C1 segment of cervical spinal cord (tissue), 14 donors: ENCODE data around the gene IFT88.

Experiments
- DNase-seq, 14 donors: peaks; one replicate each; lab custom pipeline; 2025; lab: John Stamatoyannopoulos, UW

The IFT88 gene

DNA sequence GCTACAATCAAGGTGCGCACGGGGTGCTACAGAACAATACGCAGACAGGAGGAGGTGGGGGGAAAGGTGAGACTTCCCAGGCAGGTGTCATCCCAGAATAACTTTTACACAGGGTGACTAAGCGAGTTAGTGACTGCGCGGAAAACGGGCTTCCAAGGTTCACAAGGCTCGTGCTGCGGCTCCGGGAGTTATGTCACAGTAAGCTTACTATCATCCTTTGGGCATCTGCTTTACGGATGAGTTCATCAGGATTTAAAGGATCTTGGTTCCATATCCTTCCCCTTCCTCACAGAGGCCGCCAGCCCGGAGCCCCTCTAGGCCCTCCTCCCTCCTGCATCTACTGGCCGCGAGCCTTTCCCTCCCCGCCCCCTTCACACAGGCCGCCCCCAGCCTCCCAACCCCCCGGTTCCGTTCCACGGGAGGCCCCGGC lies 474 bp upstream of the IFT88 start:
- DNase-seq: peak in 2 of 14 donors; percentile 70 to 94

DNA sequence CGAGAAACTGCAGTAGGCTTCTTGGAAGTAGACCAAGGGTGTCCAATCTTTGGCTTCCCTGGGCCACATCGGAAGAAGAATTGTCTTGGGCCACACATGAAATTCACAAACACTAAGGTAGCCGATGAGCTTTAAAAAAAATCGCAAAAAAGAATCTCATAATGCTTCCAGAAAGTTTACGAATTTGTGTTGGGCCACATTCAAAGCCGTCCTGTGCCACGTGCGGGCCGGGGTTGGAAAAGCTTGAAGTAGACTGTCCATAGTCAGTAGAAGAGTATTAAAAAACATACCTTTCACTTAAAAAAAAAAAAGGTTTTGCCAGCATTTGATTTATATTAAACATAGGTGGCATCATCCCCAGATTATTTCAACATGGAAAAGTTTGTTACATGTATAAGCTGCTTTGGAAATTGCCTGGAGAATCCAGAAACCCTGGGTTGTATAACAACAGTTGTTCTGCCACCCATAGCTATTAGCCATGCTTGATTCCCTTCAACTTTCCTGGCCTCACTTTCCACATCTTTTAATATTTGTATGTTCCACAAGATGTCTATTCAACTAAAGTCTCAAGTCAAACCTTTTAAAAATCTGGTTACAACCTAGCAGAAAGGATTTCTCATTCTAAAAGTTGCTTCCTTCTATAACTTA lies 1.0 kb downstream of the IFT88 start:
- no peak for DNase-seq

DNA sequence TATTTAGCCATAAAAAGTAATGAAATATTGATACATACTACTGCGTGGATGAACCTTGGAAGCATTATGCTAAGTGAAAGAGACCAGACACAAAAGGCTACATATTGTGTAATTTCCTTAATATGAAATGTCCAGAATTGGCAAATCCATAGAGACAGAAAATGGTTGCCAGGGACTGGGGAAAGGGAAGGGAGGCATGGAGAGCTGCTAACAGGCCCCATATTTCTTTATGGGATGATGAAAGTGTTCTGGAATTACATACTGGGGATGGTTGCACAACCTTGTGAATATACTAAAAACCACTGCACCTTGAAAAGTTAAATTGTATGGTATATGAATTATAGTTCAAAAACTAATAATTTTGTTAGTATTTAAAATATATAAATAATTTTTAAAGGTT lies 3.6 kb downstream of the IFT88 start:
- no peak for DNase-seq

DNA sequence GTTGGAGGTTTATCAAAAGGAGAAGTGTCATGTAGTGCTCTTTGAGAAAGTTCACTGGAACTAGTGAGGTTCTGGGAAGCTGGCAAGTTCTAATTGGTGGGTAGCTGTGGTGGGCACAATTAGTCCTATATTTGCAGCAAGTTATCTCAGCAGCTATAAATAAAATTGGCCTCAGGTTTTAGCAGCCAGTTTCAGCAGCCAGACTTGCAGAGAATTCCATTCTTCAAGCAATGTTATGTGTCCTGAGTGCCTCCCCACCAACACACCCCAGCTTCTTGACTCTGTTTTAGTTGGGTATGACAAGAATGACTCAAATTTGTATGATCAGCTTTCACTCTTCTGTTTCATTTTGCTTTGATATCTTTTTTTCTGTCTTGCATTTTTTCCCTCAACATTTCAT lies 4.7 kb downstream of the IFT88 start:
- DNase-seq: no peak

DNA sequence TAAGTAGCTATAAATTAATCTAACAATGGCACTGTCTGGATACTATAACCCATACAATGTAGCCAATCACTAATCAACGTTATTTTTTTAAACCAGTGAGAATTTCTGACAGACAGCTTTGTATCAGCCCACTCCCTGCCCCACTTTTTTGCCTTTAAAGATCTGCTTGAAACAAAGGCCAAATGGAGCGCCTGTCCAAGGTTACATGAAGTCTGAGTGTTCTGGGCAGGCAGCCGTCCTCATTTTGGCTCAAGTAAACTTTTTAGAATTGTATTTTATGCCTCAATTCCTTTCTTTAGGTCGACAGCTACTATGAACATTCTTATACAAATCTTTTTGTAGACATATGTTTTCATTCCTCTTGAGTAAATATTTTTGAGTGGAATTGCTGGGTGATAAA lies 6.2 kb downstream of the IFT88 start:
- DNase-seq: no peak

DNA sequence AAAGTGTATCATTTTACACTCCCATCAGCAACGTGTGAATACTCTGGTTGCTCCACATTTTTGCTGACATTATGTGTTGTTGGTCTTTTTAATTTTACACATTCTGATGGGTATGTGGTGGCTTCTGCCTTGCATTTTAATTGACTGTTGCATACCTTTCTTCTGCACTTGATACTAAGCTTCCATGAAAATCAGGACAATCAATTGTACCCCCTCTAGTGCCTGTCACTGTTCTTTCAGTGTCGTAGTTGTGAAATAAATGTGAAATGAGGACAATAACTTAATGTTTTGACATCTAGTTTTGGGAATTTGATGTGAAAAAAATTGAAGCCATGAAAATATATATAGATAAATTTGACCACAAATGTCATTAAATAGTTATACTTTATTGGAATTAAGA lies 6.7 kb downstream of the IFT88 start:
- DNase-seq: no peak

DNA sequence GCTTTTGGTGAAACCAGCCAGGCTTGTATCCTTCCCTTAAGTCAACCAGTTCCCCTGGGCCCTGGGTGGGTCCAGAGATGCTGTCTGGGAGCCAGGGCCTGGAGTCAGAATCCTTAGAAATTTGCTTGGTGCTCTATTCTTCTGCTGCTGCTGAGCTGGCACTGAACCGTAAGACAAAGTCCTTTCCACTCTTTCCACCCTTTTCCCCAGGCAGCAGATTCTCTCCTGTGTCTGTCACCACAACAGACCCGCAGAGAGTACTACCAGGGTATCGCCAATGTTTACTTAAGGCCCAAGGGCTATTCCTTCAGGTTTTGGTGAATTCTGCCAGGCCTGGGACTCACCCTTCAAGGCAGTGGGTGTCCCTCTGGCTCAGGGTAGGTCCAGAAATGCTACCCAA lies 12.2 kb downstream of the IFT88 start:
- DNase-seq: no peak

DNA sequence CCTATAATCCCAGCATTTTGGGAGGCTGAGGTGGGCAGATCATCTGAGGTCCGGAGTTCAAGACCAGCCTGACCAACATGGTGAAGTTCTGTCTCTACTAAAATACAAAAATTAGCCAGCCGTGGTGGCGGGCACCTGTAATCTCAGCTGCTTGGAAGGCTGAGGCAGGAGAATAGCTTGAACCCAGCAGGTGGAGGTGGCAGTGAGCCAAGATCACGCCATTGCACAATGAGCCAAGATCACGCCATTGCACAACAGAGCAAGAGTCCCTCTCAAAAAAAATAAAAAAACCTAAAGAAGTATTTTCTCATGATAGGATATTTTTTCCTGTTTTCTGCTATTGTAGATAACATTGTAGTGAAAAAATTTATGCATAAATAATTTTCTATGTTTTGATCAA lies 13.3 kb downstream of the IFT88 start:
- DNase-seq: no peak

DNA sequence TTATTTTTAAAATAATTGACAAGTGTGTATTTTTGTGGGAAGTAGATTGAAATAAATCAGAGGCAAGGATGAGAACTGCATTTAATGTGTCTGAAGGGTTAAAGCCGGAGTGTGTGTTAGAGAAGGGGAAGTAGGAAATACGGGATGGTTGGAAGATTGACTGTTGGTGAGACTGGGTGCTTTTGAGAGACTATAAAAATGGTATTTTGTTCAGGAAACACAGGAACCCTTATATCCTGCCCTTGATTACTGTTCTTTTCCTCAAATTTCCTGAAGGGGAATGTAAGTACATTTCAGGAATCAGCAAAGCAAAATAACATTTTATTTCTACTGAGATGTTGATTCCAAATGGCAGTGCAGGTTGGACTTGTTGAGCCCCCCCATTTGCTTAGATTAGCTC lies 15.1 kb downstream of the IFT88 start:
- DNase-seq: no peak

DNA sequence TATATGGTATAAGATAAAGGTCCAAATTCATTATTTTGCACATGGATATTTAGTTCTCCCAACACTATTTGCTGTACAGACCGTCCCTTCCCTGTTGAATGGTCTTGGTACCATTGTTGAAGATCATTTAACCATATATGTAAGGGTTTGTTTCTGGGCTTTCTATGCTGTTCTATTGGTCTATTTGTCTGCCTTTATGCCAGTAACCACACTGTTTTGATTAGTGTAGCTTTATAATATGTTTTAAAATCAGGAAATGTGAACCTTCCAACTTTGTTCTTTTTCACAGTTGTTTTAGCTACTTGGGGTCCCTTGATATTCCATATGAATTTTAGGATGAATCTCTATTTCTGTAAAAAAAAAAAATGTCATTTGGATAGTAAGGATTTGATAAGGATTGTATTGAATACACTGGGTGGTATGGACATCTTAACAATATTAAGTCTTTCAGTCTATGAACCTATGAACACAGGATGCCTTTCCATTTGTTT lies 16.9 kb downstream of the IFT88 start:
- no peak for DNase-seq

DNA sequence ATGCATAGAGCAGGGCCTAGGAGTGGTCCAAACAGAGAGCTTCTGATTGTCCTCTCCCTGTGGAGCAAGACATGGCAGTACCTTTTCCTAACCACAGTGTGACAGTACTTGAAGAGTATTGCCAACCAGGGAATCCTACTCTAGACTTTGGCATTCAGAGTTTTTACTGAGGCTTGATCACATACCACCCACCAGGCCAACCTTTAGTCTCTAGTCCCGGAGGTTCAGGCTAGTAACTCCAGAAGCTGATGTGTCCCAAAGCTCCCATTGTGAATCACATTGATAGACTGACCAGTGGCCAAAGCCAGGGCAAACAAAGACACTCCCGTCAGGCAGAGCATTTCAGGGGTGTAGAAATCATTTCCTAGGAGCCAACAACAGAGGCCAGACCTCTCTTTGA lies 18.4 kb downstream of the IFT88 start:
- no peak for DNase-seq

DNA sequence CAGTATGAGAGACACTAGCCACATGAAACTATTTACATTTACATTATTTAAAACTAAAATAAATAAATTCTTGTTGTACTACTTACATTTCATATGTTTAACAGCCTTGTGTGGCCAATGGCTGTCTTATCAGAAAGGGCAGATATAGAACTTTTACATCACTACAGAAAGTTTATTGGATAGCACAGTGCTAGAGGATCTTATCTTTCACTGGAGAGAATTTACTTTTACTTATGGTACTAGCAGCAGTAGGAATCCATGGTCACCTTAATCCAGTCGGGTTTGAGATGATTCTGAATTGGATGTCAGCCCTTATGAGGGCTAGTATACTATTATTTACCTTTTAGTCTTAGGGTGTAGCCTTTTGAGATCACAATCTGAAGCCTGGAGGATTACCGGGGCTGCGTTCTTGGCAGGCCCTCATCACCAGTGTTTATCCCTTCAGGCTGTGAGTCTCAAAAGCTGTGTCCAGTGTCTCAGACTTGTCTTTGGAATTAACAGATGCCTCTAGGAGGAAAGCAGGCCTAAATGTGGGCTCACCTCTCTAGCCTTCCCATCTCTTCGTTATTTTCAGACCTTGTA lies 21.7 kb downstream of the IFT88 start:
- no peak for DNase-seq

DNA sequence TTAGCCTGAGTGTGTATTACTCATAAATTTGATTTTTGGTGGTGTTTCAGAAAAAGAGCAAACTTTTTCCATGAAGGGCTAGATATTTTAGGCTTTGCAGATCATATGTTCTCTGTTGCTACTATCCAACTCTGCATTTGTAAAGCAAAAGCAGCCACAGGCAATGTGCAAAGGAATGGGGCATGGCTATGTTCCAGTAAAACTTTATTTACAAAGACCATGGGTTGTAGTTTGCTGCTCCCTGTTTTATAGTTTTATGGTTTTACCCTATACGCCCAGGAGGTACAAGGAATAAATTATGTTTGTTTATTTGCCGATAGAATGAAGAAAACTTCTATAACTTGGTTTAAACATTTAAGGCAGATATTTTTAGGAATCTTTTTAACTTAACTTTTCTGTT lies 23.6 kb downstream of the IFT88 start:
- DNase-seq: no peak

DNA sequence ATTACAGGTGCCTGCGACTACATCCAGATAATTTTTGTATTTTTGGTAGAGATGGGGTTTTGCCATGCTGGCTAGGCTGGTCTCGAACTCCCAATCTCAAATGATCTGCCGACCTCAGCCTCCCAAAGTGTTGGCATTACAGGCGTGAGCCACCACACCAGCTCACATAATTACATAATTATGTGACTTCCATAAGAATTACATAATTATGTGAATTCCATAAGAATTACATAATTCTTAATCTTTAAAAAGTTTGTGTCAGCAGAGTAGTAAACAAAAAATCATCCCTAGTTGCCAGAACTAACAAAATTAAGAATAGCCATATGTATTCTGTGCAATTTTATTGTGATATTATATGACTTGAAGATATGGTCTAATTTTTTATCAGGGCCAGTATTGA lies 25.6 kb downstream of the IFT88 start:
- no peak for DNase-seq

DNA sequence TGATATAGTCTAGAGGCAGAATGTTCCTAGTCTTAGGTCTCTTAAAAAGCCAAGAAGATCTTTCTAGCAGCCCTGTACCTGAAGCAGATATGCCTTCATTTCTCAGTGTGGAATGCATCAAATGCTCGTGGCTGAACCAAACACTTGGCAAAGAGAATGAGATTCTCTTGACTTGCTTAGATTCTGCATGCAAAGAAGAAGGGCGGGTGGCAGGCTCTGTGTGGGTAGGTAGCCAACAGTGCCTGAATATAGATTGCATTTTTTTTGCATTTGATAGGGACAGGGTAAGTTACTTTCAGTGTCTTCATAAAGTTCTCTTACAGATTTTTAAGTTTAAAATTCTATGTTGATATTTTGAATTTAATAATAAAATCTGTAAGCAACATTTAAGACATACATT lies 27.3 kb downstream of the IFT88 start:
- DNase-seq: no peak

DNA sequence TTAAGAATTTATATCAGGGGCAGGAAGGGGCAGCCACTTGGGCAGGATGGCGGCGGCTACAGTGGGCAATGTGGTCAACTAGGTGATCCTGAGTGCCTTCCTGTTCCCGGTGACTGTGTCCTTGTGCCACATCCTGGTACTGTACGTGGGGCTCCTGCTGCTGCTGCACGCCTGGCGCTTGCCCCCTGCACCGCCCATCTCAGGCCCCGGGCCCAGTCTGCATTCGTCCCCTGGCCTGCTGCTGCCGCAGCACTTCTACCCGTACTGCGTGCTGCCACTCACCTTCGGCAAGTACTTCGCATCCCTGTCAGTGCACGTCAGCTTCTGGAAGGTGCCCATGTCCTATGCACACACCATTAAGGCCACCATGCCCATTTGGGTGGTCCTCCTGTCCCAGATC lies 40.1 kb downstream of the IFT88 start:
- DNase-seq: no peak

DNA sequence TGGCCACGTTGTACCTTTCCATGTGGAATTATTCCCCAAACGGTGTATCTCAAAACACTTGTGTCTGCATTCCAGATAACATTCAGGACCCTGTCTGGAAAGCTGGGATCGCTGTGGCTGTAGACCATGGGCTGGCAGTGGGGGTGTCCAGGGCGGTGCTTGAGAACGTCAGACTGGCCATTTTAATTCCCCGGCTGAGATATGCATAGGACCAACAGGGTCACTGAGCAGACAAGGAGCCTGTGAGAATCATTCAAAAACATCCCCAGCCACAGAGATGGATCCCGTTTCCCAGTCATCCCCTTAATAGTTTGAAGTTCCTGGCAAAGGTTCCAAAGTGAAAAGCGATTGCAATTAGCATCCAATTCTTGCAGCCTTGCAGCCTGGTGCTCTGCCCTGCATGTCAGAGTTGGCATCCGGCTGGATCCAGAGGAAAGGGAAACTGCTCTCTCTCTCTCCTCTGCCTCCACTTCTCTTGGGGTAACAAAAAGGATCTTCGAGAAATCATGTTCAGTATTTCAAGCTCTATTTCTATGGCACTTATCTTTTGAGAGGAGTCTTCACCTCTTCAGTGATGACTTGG lies 41.6 kb downstream of the IFT88 start:
- DNase-seq: peak in 6 of 14 donors; percentile 20 to 53 (median 40)

DNA sequence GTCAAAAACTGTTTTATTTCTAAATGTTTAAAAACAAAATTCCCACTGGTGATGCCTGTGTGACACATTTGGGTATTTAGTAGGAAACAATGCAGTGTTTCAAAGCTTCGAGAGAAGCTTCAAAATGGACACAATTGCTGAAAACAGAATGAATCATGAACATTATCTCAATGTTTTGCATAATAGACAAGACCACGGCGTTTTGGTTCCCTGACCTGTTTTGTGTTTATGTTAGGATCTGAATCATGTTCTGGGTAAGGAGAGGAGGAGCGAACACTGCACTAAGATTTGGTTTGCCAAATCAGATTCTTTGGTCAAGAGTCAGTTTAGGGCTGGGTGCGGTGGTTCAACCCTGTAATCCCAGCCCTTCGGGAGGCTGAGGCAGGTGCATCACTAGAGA lies 42.2 kb downstream of the IFT88 start:
- peak in 1 of 14 donors; percentile 48 for DNase-seq

DNA sequence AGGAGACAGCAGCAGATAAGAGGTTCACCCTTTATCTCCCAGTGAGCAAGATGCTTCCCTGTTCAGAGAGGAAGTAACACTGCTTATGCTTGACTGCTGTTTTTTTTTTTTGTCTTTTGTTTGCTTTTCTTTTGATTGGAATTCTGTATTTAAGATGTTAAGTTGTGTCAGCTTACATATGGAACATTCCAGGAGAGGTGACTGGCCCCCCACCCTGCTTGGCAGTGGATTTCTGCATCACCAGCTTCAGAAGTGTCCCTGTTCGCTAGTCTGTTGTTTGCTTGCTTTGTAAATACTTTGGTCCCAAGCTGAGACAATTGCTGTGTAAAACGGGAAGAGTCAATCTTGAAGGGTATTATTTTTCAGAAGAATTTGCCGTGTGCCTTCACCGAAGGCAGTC lies 43.0 kb downstream of the IFT88 start:
- no peak for DNase-seq

DNA sequence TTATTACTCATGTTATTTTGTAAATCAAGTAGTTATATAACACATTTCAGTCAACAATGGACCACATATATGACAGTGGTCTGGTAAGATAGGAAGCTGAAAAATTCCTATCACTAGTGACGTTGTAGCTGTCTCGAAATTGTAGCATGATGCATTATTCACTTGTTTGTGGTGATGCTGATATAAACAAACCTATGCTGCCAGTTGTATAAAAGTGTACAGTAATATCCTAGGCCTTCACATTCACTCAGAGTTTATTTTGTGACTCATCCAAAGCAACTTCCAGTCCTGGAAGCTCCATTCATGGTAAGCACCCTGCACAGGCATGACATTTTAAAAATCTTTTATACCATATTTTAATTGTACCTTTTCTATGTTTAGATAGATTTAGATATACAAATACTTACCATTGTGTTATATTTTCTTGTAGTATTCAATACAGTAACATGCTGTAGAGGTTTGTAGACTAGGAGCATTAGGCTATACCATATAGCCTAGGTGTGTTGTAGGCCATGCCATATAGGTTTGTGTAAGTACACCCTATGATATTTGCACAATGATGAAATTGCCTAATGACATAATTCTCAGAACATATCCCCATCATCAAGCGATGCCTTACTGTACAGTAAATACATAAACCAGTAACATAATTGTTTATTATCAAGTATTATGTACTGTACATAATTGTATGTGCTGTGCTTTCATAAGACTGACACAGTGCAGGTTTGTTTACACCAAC lies 49.3 kb downstream of the IFT88 start:
- no peak for DNase-seq

DNA sequence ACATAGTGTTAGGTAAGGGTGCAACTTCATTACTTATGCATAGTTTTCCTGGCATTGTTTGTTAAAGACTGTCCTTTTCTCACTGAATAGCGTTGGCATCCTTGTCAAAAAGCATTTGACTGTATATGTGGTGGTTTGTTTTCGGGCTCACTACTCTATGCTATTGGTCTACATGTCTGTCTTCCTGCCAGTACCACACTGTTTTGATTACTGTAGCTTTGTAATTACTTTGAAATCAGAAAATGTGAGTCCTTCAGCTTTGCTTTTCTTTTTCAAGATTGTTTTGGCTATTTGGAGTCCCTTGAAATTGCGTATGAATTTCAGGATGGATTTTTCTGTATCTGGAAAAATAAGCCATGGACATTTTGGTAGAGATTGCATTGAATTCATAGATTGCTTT lies 56.0 kb downstream of the IFT88 start:
- no peak for DNase-seq

DNA sequence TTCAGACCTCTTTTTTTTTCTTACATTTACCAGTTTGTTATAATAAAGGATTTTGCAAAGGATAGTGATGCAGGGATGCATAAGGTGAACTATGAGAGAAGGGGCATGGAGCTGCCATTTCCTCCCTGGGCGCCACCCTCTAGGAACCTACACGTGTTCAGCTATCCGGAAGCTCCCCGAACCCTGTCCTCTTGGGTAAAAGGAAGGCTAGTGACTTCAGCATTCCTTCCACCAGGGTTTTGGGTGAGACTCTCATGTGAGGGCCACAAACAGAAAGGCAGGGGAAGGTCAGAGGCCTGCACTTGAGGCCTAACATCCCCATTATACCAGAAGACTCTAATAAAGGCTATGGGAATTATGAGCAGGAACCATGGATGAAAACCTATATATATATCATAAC lies 57.3 kb downstream of the IFT88 start:
- DNase-seq: no peak

DNA sequence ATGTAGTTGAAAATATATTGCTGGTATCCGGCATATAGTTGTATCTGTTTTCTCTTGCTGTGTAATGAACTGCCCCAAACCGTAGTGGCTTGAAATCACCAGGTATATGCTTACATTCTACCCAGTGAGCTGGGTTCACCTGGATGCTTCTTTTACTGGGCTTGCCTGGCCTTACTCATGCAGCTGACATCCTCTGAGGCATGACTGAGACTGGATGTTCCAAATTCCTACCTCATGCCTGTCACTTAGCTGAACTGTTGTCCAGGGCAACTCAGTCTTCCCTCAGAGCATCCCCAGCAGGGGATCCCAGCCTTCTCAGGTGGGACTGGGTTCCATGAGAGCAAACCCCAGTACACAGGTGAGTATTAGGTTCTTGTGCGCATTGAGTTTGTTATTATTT lies 66.8 kb downstream of the IFT88 start:
- no peak for DNase-seq
